ENCODE measurements around the gene CROCC. TPM values are rescaled to one million over a fixed set of nuclear protein-coding genes. Genes with fewer than 3 reads are reported as not detected.
A peak's percentile ranks its signal among the peaks of the same experiment; 100 is the strongest.

Gene CROCC
- total RNA-seq, 4 donors from 2014 or later = 13.0 to 149 (median 23.7) TPM

- Histone ChIP-seq H3K4me3 (peak overlapping the region; percentile 78 to 94 (median 88)), H3K4me1 (peaks cover 13 to 26% (median 23%) of the 10 kb centered on the region in 4 donors), H3K36me3 (no peaks in the 10 kb centered on the region), H3K27me3 (no peaks in the 10 kb centered on the region), H3K27ac (peak overlapping the region; percentile 49 to 78 (median 66)), H3K9me3 (no peaks in the 10 kb centered on the region)
- intact Hi-C loops (cut with DNase I; ENCODE audit: low total_unique reads) = no loop called here
- no peak for DNase-seq
- in situ Hi-C loops (cut with MboI; ENCODE audit: low pct_ligation_motif_present in 1 of 4, low pct_unique_long_range_greater_than_20kb in 1 of 4, low sequenced_read_pairs in 3 of 4) = no loop called here
- TF ChIP-seq EP300 (IDR thresholded peaks at IDR 0.05; ENCODE audit: low read depth) (no peak), POLR2AphosphoS5 (IDR thresholded peaks at IDR 0.05) (no peak), POLR2A (IDR thresholded peaks at IDR 0.05) (no peak), CTCF (IDR thresholded peaks at IDR 0.05) (no peak)
- 0% methylated on average over 7 of the region's 15 CpGs; no CpG with 5 or more reads in 1 of the 2 donors for WGBS, 2 donors (ENCODE audit: low coverage in 1 of 2)
Observed at GRCh38 chr1:17011092-17011438, 89.3 kb downstream of the CROCC start.

- peak within 1 kb of the TSS; percentile 49 to 78 (median 66) for H3K27ac ChIP-seq
- H3K9me3 ChIP-seq = no peaks in the 10 kb centered on the region
- H3K36me3 ChIP-seq = no peaks in the 10 kb centered on the region
- TF ChIP-seq CTCF (IDR thresholded peaks at IDR 0.05) (no peak), POLR2AphosphoS5 (IDR thresholded peaks at IDR 0.05) (peak in 2 of 3 donors; percentile 46 to 61)
- peak within 1 kb of the TSS; percentile 78 to 94 (median 88) for H3K4me3 ChIP-seq
- in situ Hi-C loops (cut with MboI; ENCODE audit: low pct_ligation_motif_present in 1 of 4, low pct_unique_long_range_greater_than_20kb in 1 of 4, low sequenced_read_pairs in 3 of 4) (no loop called here), intact Hi-C loops (cut with DNase I; ENCODE audit: low total_unique reads) (no loop called here)
- peak; percentile 87 for DNase-seq
- 0 to 3% methylated on average over 2 to 16 of the region's 94 CpGs for WGBS, 2 donors (ENCODE audit: low coverage in 1 of 2)
- peaks cover 13 to 26% (median 23%) of the 10 kb centered on the region in 4 donors for H3K4me1 ChIP-seq
- no peaks in the 10 kb centered on the region for H3K27me3 ChIP-seq
Observed at GRCh38 chr1:17011439-17012307, 89.9 kb downstream of the CROCC start, which contains the start of gene ATP13A2. Gene ATP13A2 (minus strand): TSS chr1:17011928. CDS start chr1:17011738, 190 bp downstream.

GRCh38 chr1:17012775-17013490, 91.2 kb downstream of the CROCC start:
- Histone ChIP-seq H3K4me3 (no peak overlapping the region), H3K27ac (no peak overlapping the region), H3K4me1 (peaks cover 13 to 26% (median 23%) of the 10 kb centered on the region in 4 donors), H3K27me3 (no peaks in the 10 kb centered on the region), H3K36me3 (no peaks in the 10 kb centered on the region), H3K9me3 (no peaks in the 10 kb centered on the region)
- TF ChIP-seq CTCF (IDR thresholded peaks at IDR 0.05) = no peak
- no peak for TF ChIP-seq POLR2AphosphoS5 (IDR thresholded peaks at IDR 0.05)
- no peak for TF ChIP-seq EP300 (IDR thresholded peaks at IDR 0.05; ENCODE audit: low read depth)
- no peak for TF ChIP-seq POLR2A (IDR thresholded peaks at IDR 0.05)
- no peak for DNase-seq
- in situ Hi-C loops (cut with MboI; ENCODE audit: low pct_ligation_motif_present in 1 of 4, low pct_unique_long_range_greater_than_20kb in 1 of 4, low sequenced_read_pairs in 3 of 4) = no loop called here
- WGBS, 2 donors (ENCODE audit: low coverage in 1 of 2) = 71 to 80% methylated on average over 5 to 9 of the region's 9 CpGs
- intact Hi-C loops (cut with DNase I; ENCODE audit: low total_unique reads) = no loop called here

Measured in transverse colon (tissue), 4 donors.